Measurements from ENCODE around the gene TRIM8. TPM values are rescaled to one million over a fixed set of nuclear protein-coding genes. Genes with fewer than 3 reads are reported as not detected.
A peak's percentile ranks its signal among the peaks of the same experiment; 100 is the strongest.

Gene TRIM8
- total RNA-seq, 1 donor from 2014 or later: 182 TPM

GRCh38 chr10:102605712-102606111 lies 38.6 kb upstream of the TRIM8 start:
- TF ChIP-seq, protein P1, sequence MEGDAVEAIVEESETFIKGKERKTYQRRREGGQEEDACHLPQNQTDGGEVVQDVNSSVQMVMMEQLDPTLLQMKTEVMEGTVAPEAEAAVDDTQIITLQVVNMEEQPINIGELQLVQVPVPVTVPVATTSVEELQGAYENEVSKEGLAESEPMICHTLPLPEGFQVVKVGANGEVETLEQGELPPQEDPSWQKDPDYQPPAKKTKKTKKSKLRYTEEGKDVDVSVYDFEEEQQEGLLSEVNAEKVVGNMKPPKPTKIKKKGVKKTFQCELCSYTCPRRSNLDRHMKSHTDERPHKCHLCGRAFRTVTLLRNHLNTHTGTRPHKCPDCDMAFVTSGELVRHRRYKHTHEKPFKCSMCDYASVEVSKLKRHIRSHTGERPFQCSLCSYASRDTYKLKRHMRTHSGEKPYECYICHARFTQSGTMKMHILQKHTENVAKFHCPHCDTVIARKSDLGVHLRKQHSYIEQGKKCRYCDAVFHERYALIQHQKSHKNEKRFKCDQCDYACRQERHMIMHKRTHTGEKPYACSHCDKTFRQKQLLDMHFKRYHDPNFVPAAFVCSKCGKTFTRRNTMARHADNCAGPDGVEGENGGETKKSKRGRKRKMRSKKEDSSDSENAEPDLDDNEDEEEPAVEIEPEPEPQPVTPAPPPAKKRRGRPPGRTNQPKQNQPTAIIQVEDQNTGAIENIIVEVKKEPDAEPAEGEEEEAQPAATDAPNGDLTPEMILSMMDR (conservative IDR thresholded peaks at IDR 0.05; ENCODE audit: low read depth, low read length): no peak
- no peak overlapping the region for H3K4me3 ChIP-seq (ENCODE audit: low read depth, low read length)
- no peak for DNase-seq (ENCODE audit: low read depth)

DNA sequence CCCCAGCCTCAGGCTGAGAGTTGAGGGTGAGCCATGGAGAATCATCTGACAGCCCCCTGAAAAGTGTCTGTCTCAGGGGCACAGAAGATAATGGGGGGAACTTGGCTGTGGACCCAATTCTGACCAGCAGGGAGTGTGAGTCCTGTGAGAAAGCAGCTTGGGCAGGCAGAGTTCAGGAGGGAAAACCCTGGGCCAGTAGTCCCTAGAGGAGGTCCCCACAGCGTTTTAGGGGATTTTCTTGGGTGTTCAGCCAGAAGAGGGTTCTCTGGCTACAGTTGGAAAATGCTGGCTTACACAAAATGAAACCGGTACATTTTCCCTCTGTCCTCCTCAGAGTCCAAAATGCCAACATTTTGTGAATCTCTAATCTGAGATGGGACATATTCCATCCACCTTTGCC lies 35.8 kb upstream of the TRIM8 start:
- TF ChIP-seq, protein P1 (conservative IDR thresholded peaks at IDR 0.05; ENCODE audit: low read depth, low read length): no peak
- no peak for DNase-seq (ENCODE audit: low read depth)
- H3K4me3 ChIP-seq (ENCODE audit: low read depth, low read length): no peak overlapping the region

GRCh38 chr10:102610441-102610887 lies 33.8 kb upstream of the TRIM8 start:
- TF ChIP-seq, protein P1 (conservative IDR thresholded peaks at IDR 0.05; ENCODE audit: low read depth, low read length): no peak
- peak; percentile 80 for DNase-seq (ENCODE audit: low read depth)
- H3K4me3 ChIP-seq (ENCODE audit: low read depth, low read length): no peak overlapping the region

DNA sequence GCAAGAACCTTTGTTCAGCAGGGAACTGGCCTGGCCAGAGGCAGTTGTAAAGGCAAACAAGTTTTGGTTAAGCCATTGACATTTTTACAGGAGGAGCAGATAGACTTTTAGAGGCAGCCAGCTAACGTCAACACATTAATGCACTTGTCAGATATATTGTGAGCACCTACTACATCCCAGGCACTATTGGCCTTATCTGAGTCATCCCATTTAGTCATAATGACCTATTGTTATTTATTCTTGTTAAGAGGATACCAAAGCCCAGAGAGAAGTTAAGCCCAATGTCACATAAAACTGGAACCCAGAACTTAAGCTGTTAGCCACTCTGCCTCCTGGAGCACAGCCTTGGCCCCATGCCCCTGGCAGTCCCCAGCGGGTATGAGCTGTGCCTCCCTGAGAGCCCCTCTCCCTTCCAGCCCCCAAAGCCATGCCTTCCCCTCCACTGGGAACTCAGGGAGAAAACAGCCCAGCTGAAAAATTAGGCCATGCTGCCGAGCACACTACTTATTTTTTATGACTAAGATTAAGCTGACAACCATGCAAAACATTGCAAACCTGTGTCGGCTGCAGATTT lies 32.7 kb upstream of the TRIM8 start:
- no peak overlapping the region for H3K4me3 ChIP-seq (ENCODE audit: low read depth, low read length)
- no peak for DNase-seq (ENCODE audit: low read depth)
- TF ChIP-seq, protein P1 (conservative IDR thresholded peaks at IDR 0.05; ENCODE audit: low read depth, low read length): no peak

DNA sequence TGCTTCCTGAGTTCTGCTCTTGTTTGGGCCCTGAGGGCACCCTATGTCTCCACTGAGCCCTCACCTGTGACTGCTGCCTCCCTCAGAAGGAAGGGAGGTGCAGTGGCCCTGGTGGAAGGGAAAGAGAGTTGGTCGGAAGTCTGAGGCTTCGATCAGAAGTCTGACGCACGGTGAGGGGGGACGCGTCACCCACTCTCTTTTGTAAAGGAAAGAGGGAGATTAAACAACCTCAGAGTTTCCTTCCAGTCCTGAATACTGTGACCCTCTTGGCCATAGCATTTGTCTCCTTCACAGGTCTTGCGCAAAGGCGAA lies 31.4 kb upstream of the TRIM8 start:
- DNase-seq (ENCODE audit: low read depth): no peak
- H3K4me3 ChIP-seq (ENCODE audit: low read depth, low read length): no peak overlapping the region
- TF ChIP-seq, protein P1 (conservative IDR thresholded peaks at IDR 0.05; ENCODE audit: low read depth, low read length): no peak

DNA sequence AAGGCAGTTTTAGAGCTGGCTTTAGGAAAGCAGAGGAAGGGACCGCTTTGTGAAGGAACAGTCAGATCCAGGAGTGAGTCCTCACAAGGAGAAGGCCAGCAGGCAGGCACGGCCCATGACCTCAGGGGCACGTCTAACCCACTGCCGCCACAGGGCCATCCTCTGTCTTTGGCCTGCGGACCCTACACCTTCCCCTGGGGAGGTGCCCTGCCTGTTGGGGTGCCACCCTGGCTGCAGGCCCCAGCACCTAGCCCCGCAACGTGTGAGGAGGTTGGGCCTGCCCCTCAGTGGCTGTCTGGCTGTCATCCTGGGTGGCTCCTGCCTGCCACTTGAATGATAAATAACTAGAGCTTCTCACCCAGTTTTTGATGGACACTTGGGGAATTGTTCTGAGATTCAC lies 31.0 kb upstream of the TRIM8 start:
- no peak overlapping the region for H3K4me3 ChIP-seq (ENCODE audit: low read depth, low read length)
- TF ChIP-seq, protein P1 (conservative IDR thresholded peaks at IDR 0.05; ENCODE audit: low read depth, low read length): no peak
- DNase-seq (ENCODE audit: low read depth): no peak

- no peak for DNase-seq (ENCODE audit: low read depth)
- TF ChIP-seq, protein P1 (conservative IDR thresholded peaks at IDR 0.05; ENCODE audit: low read depth, low read length): no peak
- no peak overlapping the region for H3K4me3 ChIP-seq (ENCODE audit: low read depth, low read length)
These were observed 30.5 kb upstream of the TRIM8 start for GRCh38 chr10:102613785-102614184.

Data from epithelial cell of proximal tubule (primary cell).